HG02623 (cell line): ENCODE data around the gene COL9A3.

Experiments used
- ATAC-seq: cut with Tn5 transposase; IDR thresholded peaks from one replicate; pipeline ENCODE4 v1.9.1; 2021; ENCODE audit warnings: moderate library complexity; ENCODE audit not compliant: unreplicated experiment

Gene COL9A3

GRCh38 chr20:62809530-62810428 is 7.1 kb upstream of the COL9A3 start:
- no peak for ATAC-seq

- ATAC-seq = no peak
Measured at GRCh38 chr20:62811320-62811719, 5.5 kb upstream of the COL9A3 start.

- no peak for ATAC-seq
Measured at GRCh38 chr20:62811720-62812119, 5.1 kb upstream of the COL9A3 start.

GRCh38 chr20:62812181-62812906 is 4.5 kb upstream of the COL9A3 start:
- no peak for ATAC-seq

DNA sequence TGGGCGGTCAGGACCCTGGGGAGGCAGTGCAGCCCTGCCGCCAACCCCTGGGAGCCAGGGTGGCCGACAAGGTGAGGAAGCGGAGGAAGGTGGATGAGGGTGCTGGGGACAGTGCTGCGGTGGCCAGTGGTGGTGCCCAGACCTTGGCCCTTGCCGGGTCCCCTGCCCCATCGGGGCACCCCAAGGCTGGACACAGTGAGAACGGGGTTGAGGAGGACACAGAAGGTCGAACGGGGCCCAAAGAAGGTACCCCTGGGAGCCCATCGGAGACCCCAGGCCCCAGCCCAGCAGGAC is 4.0 kb upstream of the COL9A3 start:
- no peak for ATAC-seq

- no peak for ATAC-seq
Measured at GRCh38 chr20:62813588-62813987, 3.3 kb upstream of the COL9A3 start.

GRCh38 chr20:62814060-62814708 is 2.7 kb upstream of the COL9A3 start:
- ATAC-seq = no peak

DNA sequence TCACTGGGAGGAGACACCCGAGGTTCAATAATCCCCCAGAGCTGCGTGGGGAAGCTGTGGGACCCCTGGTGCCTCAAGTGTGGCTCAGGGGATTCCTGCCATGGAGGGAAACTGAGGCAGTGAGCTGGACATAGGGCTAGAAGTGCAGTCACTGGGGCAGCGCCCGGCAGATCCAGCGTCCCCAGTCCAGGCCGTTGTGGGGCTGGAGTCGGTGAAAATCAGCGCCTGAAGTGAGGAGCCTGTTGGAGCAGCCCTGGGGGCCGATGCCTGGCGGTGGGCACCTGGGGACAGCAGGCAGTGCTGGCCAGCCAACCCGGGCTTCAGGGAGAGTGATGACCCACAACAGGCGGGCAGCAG is 2.2 kb upstream of the COL9A3 start:
- ATAC-seq = no peak

GRCh38 chr20:62815066-62815991 is 1.5 kb upstream of the COL9A3 start:
- no peak for ATAC-seq

DNA sequence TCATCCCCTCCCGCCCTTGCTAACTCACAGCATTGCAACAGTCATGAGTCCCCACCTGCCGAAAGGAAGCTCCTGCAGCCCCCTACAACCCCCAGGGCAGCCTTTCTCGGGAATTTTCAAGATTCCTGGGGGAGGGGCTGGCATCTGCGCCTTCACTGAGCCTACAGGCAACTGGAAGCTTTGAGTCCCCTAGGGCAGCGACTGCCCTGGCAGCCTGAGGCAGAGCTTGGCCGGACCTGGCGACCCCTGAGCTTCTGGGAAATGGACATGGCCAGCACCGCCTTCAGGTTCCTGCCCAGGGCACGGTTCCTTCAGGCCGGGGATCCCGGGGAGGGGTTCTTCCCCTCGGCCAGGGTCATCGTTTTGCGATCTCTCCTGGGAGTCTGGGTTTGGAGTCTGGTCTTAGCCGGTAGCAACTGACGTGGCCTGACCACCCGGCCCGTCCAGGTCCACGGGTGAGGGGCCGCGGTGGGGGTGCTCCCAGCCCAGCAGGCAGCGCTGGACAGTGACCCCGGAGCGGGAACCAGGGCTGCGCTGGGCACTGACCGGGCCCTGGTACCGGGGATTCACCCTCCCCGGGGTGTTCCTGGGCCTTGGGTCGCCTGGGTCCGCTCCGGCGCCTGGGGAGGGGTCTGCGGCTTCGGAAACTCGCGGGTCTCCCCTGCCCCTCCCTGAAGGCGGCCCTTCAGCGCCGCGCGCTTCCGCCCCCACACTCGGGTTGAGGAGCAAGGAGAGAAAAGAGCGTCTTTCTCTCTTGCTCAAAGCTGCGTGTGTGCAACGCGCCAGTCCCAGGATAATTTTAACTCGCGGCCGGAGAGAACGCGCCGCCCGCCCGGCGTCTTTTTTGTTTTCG is 593 bp upstream of the COL9A3 start:
- no peak for ATAC-seq

GRCh38 chr20:62817975-62818591 is 1.2 kb downstream of the COL9A3 start:
- ATAC-seq = no peak

DNA sequence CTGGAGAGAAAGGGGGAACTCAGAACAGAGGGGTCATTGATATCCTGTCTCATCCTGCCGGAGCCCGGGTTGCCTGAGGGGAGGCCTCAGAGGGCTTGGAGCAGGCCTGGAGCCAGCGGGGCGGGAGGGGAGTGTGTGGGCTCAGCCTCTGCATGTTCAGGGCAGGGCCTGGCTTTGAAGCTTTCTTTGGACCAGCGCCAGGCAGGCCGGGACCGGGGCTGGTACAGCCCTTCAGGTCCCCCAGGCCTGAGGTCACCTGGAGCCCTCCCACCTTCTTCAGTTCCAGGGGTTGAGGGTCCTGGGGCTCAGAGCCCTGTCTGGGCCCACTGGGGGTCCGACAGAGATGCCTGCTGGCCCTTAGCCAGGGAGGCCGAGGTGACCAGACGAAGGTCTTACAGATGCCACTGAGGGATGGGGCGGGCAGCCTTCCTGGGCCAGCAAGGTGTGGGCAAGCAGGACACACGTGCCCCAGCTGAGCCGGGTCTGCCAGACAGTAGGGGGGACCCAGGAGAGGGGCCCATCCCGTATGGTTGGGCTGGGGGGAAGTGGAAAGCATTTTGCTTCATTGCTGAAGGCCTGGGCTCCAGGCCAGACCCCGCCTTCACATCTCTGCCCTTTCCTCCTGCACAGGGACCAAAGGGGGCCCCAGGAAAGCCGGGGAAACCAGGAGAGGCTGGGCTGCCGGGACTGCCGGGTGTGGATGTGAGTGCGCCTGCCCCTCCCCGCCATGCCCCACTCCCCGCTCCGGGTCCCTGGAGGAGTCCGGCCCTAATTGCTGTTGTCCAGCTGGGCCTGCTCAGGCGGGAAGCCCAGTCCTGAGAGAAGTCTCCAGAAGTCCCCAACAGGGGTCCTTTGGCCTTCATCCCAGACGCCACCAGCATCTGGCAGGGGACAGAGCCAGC is 2.0 kb downstream of the COL9A3 start:
- ATAC-seq = no peak

GRCh38 chr20:62819494-62820174 is 2.8 kb downstream of the COL9A3 start:
- ATAC-seq = no peak

- ATAC-seq = no peak
Measured at GRCh38 chr20:62820208-62820961, 3.5 kb downstream of the COL9A3 start.

DNA sequence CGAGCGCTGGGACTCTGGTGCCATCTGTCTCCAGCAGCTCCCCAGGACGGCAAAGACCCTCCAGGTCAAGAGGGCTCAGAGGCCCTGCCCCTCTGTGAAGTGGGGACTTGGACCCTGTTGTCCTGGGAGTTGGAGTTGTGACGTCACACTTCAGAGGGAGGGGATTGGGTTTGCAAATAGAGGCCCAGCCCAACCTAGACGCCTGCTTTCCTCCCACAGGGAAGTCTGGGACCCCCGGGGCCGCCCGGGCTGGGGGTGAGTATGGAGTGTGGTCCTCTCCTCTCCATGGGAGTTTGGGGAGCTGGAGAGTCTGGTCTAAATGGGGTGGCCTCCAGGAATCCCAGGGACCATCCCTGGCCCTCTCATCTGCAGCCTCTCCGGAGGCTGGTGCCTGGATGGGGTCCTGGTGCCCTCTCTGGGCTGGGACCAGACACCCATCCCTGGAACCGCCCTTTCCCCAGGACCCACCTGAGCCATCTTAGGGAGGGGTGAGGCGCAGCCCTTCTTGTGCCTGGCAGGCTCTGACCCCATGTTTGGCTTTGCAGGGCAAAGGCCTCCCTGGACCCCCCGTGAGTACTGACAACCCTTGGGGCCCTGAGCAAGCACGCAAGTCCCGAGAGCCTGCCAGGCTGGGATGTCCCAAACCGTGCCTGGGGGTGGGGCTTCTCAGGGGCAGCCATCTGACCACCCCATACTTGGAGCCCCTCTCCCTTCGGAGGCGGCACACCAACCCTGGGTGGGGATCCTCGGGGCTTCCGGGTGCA is 4.3 kb downstream of the COL9A3 start:
- no peak for ATAC-seq

- no peak for ATAC-seq
Measured at GRCh38 chr20:62821726-62822210, 4.9 kb downstream of the COL9A3 start.
